HCEC 1CT (cell line): ENCODE results near the gene BMP7.
"Not testable (repeated sequence)": the region's sequence is repeated elsewhere in the genome, so short reads cannot be mapped to it uniquely, and the experiment has no call there.

Experiments used
- DNase-seq: peaks from one replicate; pipeline ENCODE4 v3.0.0-alpha.2; 2017

BMP7 gene

GRCh38 chr20:57264908-57265335, 1.5 kb downstream of the BMP7 start:
- DNase-seq, result not testable (repeated sequence)

GRCh38 chr20:57263801-57264792, 2.3 kb downstream of the BMP7 start:
- DNase-seq, result no peak

GRCh38 chr20:57262784-57263609, 3.4 kb downstream of the BMP7 start:
- DNase-seq, result no peak

- no peak for DNase-seq
Observed at GRCh38 chr20:57262301-57262700, 4.1 kb downstream of the BMP7 start.

GRCh38 chr20:57261457-57262251, 4.8 kb downstream of the BMP7 start:
- DNase-seq, result no peak

- DNase-seq, result no peak
Observed at GRCh38 chr20:57260934-57261333, 5.5 kb downstream of the BMP7 start.

GRCh38 chr20:57259938-57260921, 6.2 kb downstream of the BMP7 start:
- DNase-seq, result no peak

- DNase-seq, result no peak
Observed at GRCh38 chr20:57259121-57259937, 7.1 kb downstream of the BMP7 start.

- DNase-seq, result no peak
Observed at GRCh38 chr20:57257701-57258453, 8.6 kb downstream of the BMP7 start.

GRCh38 chr20:57256908-57257307, 9.5 kb downstream of the BMP7 start:
- no peak for DNase-seq

GRCh38 chr20:57256205-57256604, 10.2 kb downstream of the BMP7 start:
- DNase-seq, result no peak

- DNase-seq, result no peak
Observed at GRCh38 chr20:57255183-57255582, 11.3 kb downstream of the BMP7 start.

- DNase-seq, result no peak
Observed at GRCh38 chr20:57252559-57253162, 13.8 kb downstream of the BMP7 start.

GRCh38 chr20:57251949-57252348, 14.5 kb downstream of the BMP7 start:
- no peak for DNase-seq

- no peak for DNase-seq
Observed at GRCh38 chr20:57251344-57251743, 15.1 kb downstream of the BMP7 start.

GRCh38 chr20:57250607-57251343, 15.7 kb downstream of the BMP7 start:
- DNase-seq, result no peak

- DNase-seq, result no peak
Observed at GRCh38 chr20:57249772-57250171, 16.7 kb downstream of the BMP7 start.

- DNase-seq, result no peak
Observed at GRCh38 chr20:57249073-57249472, 17.4 kb downstream of the BMP7 start.
